NT2/D1 (cell line): ENCODE results near the gene KAZALD1.

Source experiments
- DNase-seq: peaks from one replicate; pipeline ENCODE4 v3.0.0-alpha.2; 2011; ENCODE audit warnings: low read depth, low spot score
- H3K27me3 ChIP-seq: 2 replicates; pipeline ENCODE4 v1.6.0; 2011; ENCODE audit warnings: mild to moderate bottlenecking; ENCODE audit not compliant: insufficient read length, insufficient read depth
- H3K36me3 ChIP-seq: 2 replicates; pipeline ENCODE4 v1.6.1; 2011; ENCODE audit warnings: mild to moderate bottlenecking, low read length, mixed read lengths; ENCODE audit not compliant: insufficient read depth, insufficient read length
- H3K4me1 ChIP-seq: 2 replicates; pipeline ENCODE4 v1.5.1; 2011; ENCODE audit not compliant: insufficient read depth, insufficient read length
- H3K4me3 ChIP-seq: 2 replicates; pipeline ENCODE4 v1.5.1; 2011; ENCODE audit warnings: low read depth; ENCODE audit not compliant: insufficient read length
- H3K9ac ChIP-seq: 2 replicates; pipeline ENCODE4 v1.6.0; 2011; ENCODE audit warnings: low read depth; ENCODE audit not compliant: insufficient read length
- H3K9me3 ChIP-seq: 2 replicates; pipeline ENCODE4 v1.5.1; 2011; ENCODE audit warnings: mild to moderate bottlenecking, low read length; ENCODE audit not compliant: insufficient read depth
- SUZ12 ChIP-seq: IDR thresholded peaks from 2 replicates; pipeline ENCODE4 v1.6.1; 2011; ENCODE audit not compliant: insufficient read length, insufficient read depth; ENCODE audit errors: extremely low read depth
- YY1 ChIP-seq: IDR thresholded peaks from 2 replicates; pipeline ENCODE4 v1.6.1; 2011; ENCODE audit not compliant: insufficient read length, insufficient read depth
- ZNF274 ChIP-seq: IDR thresholded peaks from 2 replicates; pipeline ENCODE4 v1.6.1; 2011; ENCODE audit warnings: mild to moderate bottlenecking, low read depth, low read length

Gene KAZALD1

GRCh38 chr10:101066146-101066895 is 4.5 kb downstream of the KAZALD1 start:
- Histone ChIP-seq H3K4me3 (peak overlapping the region; percentile 53), H3K4me1 (peaks cover 14% of the 10 kb centered on the region), H3K9me3 (no peaks in the 10 kb centered on the region; the same call in 1 of the 2 replicates), H3K27me3 (peaks cover 53% of the 10 kb centered on the region), H3K9ac (peak overlapping the region; percentile 67), H3K36me3 (no peaks in the 10 kb centered on the region)
- TF ChIP-seq ZNF274 (no peak), YY1 (no peak), SUZ12 (no peak)
- DNase-seq, result no peak

- DNase-seq, result no peak
Measured at GRCh38 chr10:101066896-101067355, 5.1 kb downstream of the KAZALD1 start.

GRCh38 chr10:101067356-101068083 is 5.7 kb downstream of the KAZALD1 start:
- Histone ChIP-seq H3K4me3 (peak overlapping the region; percentile 53), H3K27me3 (peaks cover 43% of the 10 kb centered on the region), H3K4me1 (peaks cover 14% of the 10 kb centered on the region), H3K9ac (peak overlapping the region; percentile 80), H3K9me3 (no peaks in the 10 kb centered on the region; the same call in 1 of the 2 replicates), H3K36me3 (no peaks in the 10 kb centered on the region)
- no peak for TF ChIP-seq SUZ12
- no peak for TF ChIP-seq YY1
- TF ChIP-seq ZNF274, result no peak
- no peak for DNase-seq

More at GRCh38 chr10:101066896-101067355, 5.1 kb downstream of the KAZALD1 start:
- Histone ChIP-seq H3K4me1 (peaks cover 14% of the 10 kb centered on the region), H3K9ac (peak overlapping the region; percentile 80), H3K36me3 (no peaks in the 10 kb centered on the region), H3K9me3 (no peaks in the 10 kb centered on the region; the same call in 1 of the 2 replicates), H3K4me3 (peak overlapping the region; percentile 53), H3K27me3 (peaks cover 49% of the 10 kb centered on the region)
- TF ChIP-seq YY1 (no peak), ZNF274 (no peak), SUZ12 (no peak)

- no peak for DNase-seq
- Histone ChIP-seq H3K4me1 (peaks cover 10% of the 10 kb centered on the region), H3K36me3 (no peaks in the 10 kb centered on the region), H3K4me3 (no peak overlapping the region), H3K27me3 (peaks cover 32% of the 10 kb centered on the region), H3K9ac (no peak overlapping the region), H3K9me3 (no peaks in the 10 kb centered on the region)
- TF ChIP-seq YY1 (no peak), ZNF274 (no peak), SUZ12 (no peak)
Measured at GRCh38 chr10:101069441-101069840, 7.7 kb downstream of the KAZALD1 start.

- Histone ChIP-seq H3K9me3 (no peaks in the 10 kb centered on the region), H3K4me1 (peaks cover 8% of the 10 kb centered on the region), H3K27me3 (peaks cover 25% of the 10 kb centered on the region), H3K4me3 (no peak overlapping the region), H3K9ac (no peak overlapping the region), H3K36me3 (no peaks in the 10 kb centered on the region)
- DNase-seq, result no peak
- no peak for TF ChIP-seq SUZ12
- TF ChIP-seq YY1, result no peak
- TF ChIP-seq ZNF274, result no peak
Measured at GRCh38 chr10:101070098-101070497, 8.3 kb downstream of the KAZALD1 start.

- Histone ChIP-seq H3K4me1 (peaks cover 10% of the 10 kb centered on the region), H3K9ac (no peak overlapping the region), H3K27me3 (peaks cover 14% of the 10 kb centered on the region), H3K4me3 (no peak overlapping the region), H3K36me3 (no peaks in the 10 kb centered on the region), H3K9me3 (no peaks in the 10 kb centered on the region)
- TF ChIP-seq SUZ12, result no peak
- no peak for TF ChIP-seq ZNF274
- TF ChIP-seq YY1, result no peak
- no peak for DNase-seq
Measured at GRCh38 chr10:101071267-101071884, 9.6 kb downstream of the KAZALD1 start.
